WTC11 (cell line): Measurements from ENCODE around the gene HCN1. TPM values are rescaled to one million over a fixed set of nuclear protein-coding genes. Genes with fewer than 3 reads are reported as not detected.

Experiments used
- ATAC-seq: fragments of 200-7000 bp; cut with Tn5 transposase; 2 replicates; pipeline ENCODE4 v1.10.0; 2021; ENCODE audit warnings: mild to moderate bottlenecking, moderate library complexity
- CTCF ChIA-PET: fragments of 300-600 bp; sonication (Branson Sonifier 250); formaldehyde crosslinking; loops from one replicate; lab custom pipeline; 2021; ENCODE audit warnings: antibody characterized with exemption; lab: Charles Lee
- POLR2A ChIA-PET: fragments of 350-600 bp; sonication (Branson Sonifier 250); formaldehyde crosslinking; loops from one replicate; lab custom pipeline; 2021; ENCODE audit warnings: antibody characterized with exemption; lab: Charles Lee
- DNase-seq: peaks from one replicate; pipeline ENCODE4 v3.0.0; 2021; ENCODE audit warnings: low spot score
- H3K27ac Mint-ChIP-seq: 2 replicates; pipeline ENCODE4 v1.8.0; 2021; ENCODE audit warnings: mixed read lengths
- H3K27me3 Mint-ChIP-seq: 2 replicates; pipeline ENCODE4 v1.8.0; 2021; ENCODE audit warnings: low read depth, mild to moderate bottlenecking, moderate library complexity, mixed read lengths
- H3K36me3 Mint-ChIP-seq: 2 replicates; pipeline ENCODE4 v1.8.0; 2021; ENCODE audit warnings: mixed read lengths
- H3K4me1 Mint-ChIP-seq: 2 replicates; pipeline ENCODE4 v1.8.0; 2022; ENCODE audit warnings: mixed read lengths
- H3K4me3 Mint-ChIP-seq: 2 replicates; pipeline ENCODE4 v1.8.0; 2021; ENCODE audit warnings: mild to moderate bottlenecking, moderate library complexity, mixed read lengths
- H3K9me3 Mint-ChIP-seq: 2 replicates; pipeline ENCODE4 v1.8.0; 2021; ENCODE audit warnings: mixed read lengths
- ATF3 ChIP-seq: sonication (generic); formaldehyde crosslinking; conservative IDR thresholded peaks from 2 replicates; pipeline ENCODE4 v1.8.1; 2022; ENCODE audit warnings: mild to moderate bottlenecking, missing genetic modification reagents
- CREM ChIP-seq: sonication (generic); formaldehyde crosslinking; IDR thresholded peaks from 2 replicates; pipeline ENCODE4 v1.8.1; 2022; ENCODE audit warnings: mild to moderate bottlenecking, missing genetic modification reagents, moderate library complexity
- ESRRA ChIP-seq: sonication (generic); formaldehyde crosslinking; IDR thresholded peaks from 2 replicates; pipeline ENCODE4 v1.8.1; 2022; ENCODE audit warnings: mild to moderate bottlenecking, missing genetic modification reagents, borderline replicate concordance
- FOXK1 ChIP-seq: sonication (generic); formaldehyde crosslinking; IDR thresholded peaks from 2 replicates; pipeline ENCODE4 v1.8.0; 2022; ENCODE audit warnings: mild to moderate bottlenecking, moderate library complexity, missing genetic modification reagents
- HMGA2 ChIP-seq: fragments of 250-450 bp; sonication (Bioruptor Pico); IDR thresholded peaks from 2 replicates; pipeline ENCODE4 v1.4.0; 2021; ENCODE audit warnings: mild to moderate bottlenecking, moderate library complexity
- IRF1 ChIP-seq: sonication (generic); formaldehyde crosslinking; IDR thresholded peaks from 2 replicates; pipeline ENCODE4 v1.8.0; 2023; ENCODE audit warnings: missing genetic modification reagents
- JUN ChIP-seq: sonication (generic); formaldehyde crosslinking; IDR thresholded peaks from 2 replicates; pipeline ENCODE4 v1.8.0; 2023; ENCODE audit warnings: mild to moderate bottlenecking, missing genetic modification reagents
- NFYB ChIP-seq: sonication (generic); formaldehyde crosslinking; conservative IDR thresholded peaks from 2 replicates; pipeline ENCODE4 v1.8.0; 2022; ENCODE audit warnings: low read depth, missing genetic modification reagents
- NR1H2 ChIP-seq: sonication (generic); formaldehyde crosslinking; IDR thresholded peaks from 2 replicates; pipeline ENCODE4 v1.9.0; 2021; ENCODE audit warnings: mild to moderate bottlenecking, moderate library complexity, missing genetic modification reagents
- STAT6 ChIP-seq: sonication (generic); formaldehyde crosslinking; conservative IDR thresholded peaks from 2 replicates; pipeline ENCODE4 v1.8.1; 2023; ENCODE audit warnings: mild to moderate bottlenecking, low read depth, missing genetic modification reagents, moderate library complexity
- TEAD1 ChIP-seq: sonication (generic); formaldehyde crosslinking; IDR thresholded peaks from 2 replicates; pipeline ENCODE4 v1.8.0; 2022; ENCODE audit warnings: mild to moderate bottlenecking, missing genetic modification reagents
- TEAD4 ChIP-seq: sonication (generic); formaldehyde crosslinking; IDR thresholded peaks from 2 replicates; pipeline ENCODE4 v1.8.0; 2022; ENCODE audit warnings: mild to moderate bottlenecking, missing genetic modification reagents
- ZNF121 ChIP-seq: sonication (generic); formaldehyde crosslinking; IDR thresholded peaks from 2 replicates; pipeline ENCODE4 v1.8.0; 2023; ENCODE audit warnings: missing genetic modification reagents
- ZNF138 ChIP-seq: sonication (generic); formaldehyde crosslinking; conservative IDR thresholded peaks from 2 replicates; pipeline ENCODE4 v1.8.1; 2022; ENCODE audit warnings: mild to moderate bottlenecking, moderate library complexity, missing genetic modification reagents
- ZNF263 ChIP-seq: sonication (generic); formaldehyde crosslinking; IDR thresholded peaks from 2 replicates; pipeline ENCODE4 v1.8.1; 2022; ENCODE audit warnings: low read depth, mild to moderate bottlenecking, moderate library complexity, missing genetic modification reagents
- ZNF671 ChIP-seq: fragments of 250-450 bp; sonication (Bioruptor Pico); IDR thresholded peaks from 2 replicates; pipeline ENCODE4 v1.8.0; 2021; ENCODE audit warnings: mild to moderate bottlenecking
- total RNA-seq: library from RNA; stranded (reverse); gene quantifications from 3 replicates; pipeline ENCODE4 v1.2.3, GENCODE V29; 2021
- TF ChIP-seq, protein P1 (sequence below): sonication (generic); formaldehyde crosslinking; IDR thresholded peaks from 2 replicates; pipeline ENCODE4 v1.8.0; 2022; ENCODE audit warnings: mild to moderate bottlenecking, missing genetic modification reagents
- TF ChIP-seq, protein P2 (sequence below): sonication (generic); formaldehyde crosslinking; IDR thresholded peaks from 2 replicates; pipeline ENCODE4 v1.8.1; 2022; ENCODE audit warnings: low read depth, mild to moderate bottlenecking, moderate library complexity, missing genetic modification reagents, borderline replicate concordance
- TF ChIP-seq, protein P3 (sequence below): fragments of 250-450 bp; sonication (Bioruptor Pico); IDR thresholded peaks from 2 replicates; pipeline ENCODE4 v1.9.0; 2021; ENCODE audit warnings: mild to moderate bottlenecking

HCN1 gene
- total RNA-seq, 1 experiment from 2014 or later: 2.2 TPM

DNA sequence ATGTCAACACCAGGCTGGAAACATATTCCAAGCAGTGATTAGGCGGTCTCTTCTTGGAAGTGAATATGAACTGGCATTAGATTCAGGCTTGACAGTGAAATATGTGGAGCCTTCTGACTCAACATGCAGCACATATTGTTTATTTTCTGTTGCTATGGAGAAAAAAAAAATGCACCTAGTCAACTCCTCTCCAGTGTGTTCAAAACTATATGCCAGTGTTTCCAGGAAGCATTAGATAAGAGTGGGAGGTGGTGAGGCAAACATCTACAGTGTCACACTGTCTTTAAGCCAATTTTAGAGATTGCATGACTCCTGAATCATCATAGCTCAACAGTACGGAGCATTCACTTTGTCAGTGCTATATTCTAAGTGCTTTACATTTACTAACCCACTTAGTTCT is 117.9 kb downstream of the HCN1 start:
- no peaks in the 10 kb centered on the region for H3K4me1 Mint-ChIP-seq
- TF ChIP-seq HMGA2 (no peak), ESRRA (CRISPR knock-in tag) (no peak), STAT6 (no peak), NR1H2 (CRISPR knock-in tag) (no peak), IRF1 (CRISPR knock-in tag) (no peak), JUN (CRISPR knock-in tag) (no peak), CREM (CRISPR knock-in tag) (no peak), TEAD4 (no peak), FOXK1 (CRISPR knock-in tag) (no peak), ZNF138 (CRISPR knock-in tag) (no peak), NFYB (CRISPR knock-in tag) (no peak), ZNF263 (CRISPR knock-in tag) (no peak), ATF3 (no peak), TEAD1 (CRISPR knock-in tag) (no peak), ZNF121 (no peak), ZNF671 (CRISPR knock-in tag) (no peak)
- TF ChIP-seq, protein P1, sequence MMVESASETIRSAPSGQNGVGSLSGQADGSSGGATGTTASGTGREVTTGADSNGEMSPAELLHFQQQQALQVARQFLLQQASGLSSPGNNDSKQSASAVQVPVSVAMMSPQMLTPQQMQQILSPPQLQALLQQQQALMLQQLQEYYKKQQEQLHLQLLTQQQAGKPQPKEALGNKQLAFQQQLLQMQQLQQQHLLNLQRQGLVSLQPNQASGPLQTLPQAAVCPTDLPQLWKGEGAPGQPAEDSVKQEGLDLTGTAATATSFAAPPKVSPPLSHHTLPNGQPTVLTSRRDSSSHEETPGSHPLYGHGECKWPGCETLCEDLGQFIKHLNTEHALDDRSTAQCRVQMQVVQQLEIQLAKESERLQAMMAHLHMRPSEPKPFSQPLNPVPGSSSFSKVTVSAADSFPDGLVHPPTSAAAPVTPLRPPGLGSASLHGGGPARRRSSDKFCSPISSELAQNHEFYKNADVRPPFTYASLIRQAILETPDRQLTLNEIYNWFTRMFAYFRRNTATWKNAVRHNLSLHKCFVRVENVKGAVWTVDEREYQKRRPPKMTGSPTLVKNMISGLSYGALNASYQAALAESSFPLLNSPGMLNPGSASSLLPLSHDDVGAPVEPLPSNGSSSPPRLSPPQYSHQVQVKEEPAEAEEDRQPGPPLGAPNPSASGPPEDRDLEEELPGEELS (CRISPR knock-in tag): no peak
- TF ChIP-seq, protein P2, sequence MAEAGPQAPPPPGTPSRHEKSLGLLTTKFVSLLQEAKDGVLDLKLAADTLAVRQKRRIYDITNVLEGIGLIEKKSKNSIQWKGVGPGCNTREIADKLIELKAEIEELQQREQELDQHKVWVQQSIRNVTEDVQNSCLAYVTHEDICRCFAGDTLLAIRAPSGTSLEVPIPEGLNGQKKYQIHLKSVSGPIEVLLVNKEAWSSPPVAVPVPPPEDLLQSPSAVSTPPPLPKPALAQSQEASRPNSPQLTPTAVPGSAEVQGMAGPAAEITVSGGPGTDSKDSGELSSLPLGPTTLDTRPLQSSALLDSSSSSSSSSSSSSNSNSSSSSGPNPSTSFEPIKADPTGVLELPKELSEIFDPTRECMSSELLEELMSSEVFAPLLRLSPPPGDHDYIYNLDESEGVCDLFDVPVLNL (CRISPR knock-in tag): no peak
- TF ChIP-seq, protein P3, sequence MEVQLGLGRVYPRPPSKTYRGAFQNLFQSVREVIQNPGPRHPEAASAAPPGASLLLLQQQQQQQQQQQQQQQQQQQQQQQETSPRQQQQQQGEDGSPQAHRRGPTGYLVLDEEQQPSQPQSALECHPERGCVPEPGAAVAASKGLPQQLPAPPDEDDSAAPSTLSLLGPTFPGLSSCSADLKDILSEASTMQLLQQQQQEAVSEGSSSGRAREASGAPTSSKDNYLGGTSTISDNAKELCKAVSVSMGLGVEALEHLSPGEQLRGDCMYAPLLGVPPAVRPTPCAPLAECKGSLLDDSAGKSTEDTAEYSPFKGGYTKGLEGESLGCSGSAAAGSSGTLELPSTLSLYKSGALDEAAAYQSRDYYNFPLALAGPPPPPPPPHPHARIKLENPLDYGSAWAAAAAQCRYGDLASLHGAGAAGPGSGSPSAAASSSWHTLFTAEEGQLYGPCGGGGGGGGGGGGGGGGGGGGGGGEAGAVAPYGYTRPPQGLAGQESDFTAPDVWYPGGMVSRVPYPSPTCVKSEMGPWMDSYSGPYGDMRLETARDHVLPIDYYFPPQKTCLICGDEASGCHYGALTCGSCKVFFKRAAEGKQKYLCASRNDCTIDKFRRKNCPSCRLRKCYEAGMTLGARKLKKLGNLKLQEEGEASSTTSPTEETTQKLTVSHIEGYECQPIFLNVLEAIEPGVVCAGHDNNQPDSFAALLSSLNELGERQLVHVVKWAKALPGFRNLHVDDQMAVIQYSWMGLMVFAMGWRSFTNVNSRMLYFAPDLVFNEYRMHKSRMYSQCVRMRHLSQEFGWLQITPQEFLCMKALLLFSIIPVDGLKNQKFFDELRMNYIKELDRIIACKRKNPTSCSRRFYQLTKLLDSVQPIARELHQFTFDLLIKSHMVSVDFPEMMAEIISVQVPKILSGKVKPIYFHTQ (CRISPR knock-in tag): no peak
- ChIA-PET POLR2A (no interaction called here), CTCF (no interaction called here)
- H3K27me3 Mint-ChIP-seq: no peaks in the 10 kb centered on the region
- no peak overlapping the region for H3K27ac Mint-ChIP-seq
- no peak for DNase-seq
- H3K4me3 Mint-ChIP-seq: no peak overlapping the region
- no peaks in the 10 kb centered on the region; the same call in 1 of the 2 replicates for H3K36me3 Mint-ChIP-seq
- no peak for ATAC-seq
- H3K9me3 Mint-ChIP-seq: peaks cover 19% of the 10 kb centered on the region
